ENCODE measurements around the gene SLC24A3. TPM values are rescaled to one million over a fixed set of nuclear protein-coding genes. Genes with fewer than 3 reads are reported as not detected.

SLC24A3 gene
- total RNA-seq, 1 donor from 2014 or later = 0.96 TPM

DNA sequence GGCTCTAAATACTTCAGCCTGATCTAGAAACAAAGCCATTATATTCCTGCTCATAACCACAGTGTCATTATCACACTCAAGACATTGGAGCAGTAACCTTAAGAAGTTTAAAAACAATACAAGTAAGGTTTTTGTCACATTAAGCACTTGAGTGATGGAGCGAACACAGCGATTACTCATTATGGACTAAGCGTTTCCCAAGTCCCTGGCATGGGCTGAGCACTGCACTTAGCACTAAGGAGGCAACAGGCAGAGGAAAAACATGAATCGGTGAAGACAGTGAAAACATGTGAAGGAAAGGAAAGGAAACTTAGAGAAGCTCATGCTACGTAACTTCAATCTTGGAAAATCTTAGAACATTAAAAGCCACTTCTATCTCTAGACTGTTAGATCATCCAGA, 108.7 kb downstream of the SLC24A3 start:
- TF ChIP-seq, protein P1, sequence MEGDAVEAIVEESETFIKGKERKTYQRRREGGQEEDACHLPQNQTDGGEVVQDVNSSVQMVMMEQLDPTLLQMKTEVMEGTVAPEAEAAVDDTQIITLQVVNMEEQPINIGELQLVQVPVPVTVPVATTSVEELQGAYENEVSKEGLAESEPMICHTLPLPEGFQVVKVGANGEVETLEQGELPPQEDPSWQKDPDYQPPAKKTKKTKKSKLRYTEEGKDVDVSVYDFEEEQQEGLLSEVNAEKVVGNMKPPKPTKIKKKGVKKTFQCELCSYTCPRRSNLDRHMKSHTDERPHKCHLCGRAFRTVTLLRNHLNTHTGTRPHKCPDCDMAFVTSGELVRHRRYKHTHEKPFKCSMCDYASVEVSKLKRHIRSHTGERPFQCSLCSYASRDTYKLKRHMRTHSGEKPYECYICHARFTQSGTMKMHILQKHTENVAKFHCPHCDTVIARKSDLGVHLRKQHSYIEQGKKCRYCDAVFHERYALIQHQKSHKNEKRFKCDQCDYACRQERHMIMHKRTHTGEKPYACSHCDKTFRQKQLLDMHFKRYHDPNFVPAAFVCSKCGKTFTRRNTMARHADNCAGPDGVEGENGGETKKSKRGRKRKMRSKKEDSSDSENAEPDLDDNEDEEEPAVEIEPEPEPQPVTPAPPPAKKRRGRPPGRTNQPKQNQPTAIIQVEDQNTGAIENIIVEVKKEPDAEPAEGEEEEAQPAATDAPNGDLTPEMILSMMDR (IDR thresholded peaks at IDR 0.05; ENCODE audit: unreplicated experiment) = no peak
- Mint-ChIP-seq H3K27ac (no peak overlapping the region), H3K4me1 (ENCODE audit: low read depth) (no peaks in the 10 kb centered on the region), H3K4me3 (ENCODE audit: low read depth) (no peak overlapping the region), H3K9me3 (ENCODE audit: low read depth) (no peaks in the 10 kb centered on the region), H3K36me3 (ENCODE audit: insufficient read depth) (no peaks in the 10 kb centered on the region), H3K27me3 (no peaks in the 10 kb centered on the region)
- no peak for DNase-seq (ENCODE audit: low spot score, unreplicated experiment)

DNA sequence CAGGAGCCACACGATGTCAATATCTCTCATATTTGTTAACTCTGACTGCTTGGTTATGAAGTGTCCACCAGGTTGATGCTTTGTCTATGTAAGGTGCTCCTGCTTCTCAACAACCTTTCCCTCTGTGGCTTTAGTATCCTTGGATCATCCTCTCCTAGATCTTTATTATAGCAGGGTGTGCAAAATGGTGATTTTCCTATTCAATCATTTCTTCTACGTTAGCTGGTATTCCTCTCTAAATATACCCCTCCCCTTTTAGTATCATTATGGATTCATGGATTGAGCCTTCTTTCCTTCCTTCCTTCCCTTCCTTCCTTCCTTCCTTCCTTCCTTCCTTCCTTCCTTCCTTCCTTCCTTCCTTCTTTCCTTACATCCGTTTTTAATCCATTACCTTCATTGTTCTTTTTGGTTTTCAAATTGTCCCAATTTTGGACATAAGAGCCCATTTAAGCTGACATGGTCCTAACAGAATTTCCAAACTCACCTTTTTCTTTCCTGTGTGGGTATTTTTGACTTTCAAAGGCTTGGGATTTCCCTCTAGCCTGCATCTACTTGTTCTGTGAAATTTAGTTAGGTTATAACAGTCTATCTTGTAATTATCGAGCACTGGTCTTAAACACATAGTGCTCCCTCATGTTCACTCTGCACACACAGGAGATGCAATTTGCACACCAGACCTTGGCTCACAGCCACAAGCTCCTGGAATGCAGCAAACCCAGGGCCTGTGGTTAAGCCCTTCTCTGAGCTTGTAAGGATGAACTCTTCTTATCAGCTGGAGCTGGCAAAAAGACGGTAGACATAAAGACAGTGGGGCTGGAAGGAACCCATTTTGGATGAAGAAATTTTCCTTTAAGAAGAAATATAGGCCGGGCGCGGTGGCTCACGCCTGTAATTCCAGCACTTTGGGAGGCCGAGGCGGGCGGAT, 109.9 kb downstream of the SLC24A3 start:
- Mint-ChIP-seq H3K4me1 (ENCODE audit: low read depth) (no peaks in the 10 kb centered on the region), H3K27ac (no peak overlapping the region), H3K27me3 (no peaks in the 10 kb centered on the region), H3K4me3 (ENCODE audit: low read depth) (no peak overlapping the region), H3K36me3 (ENCODE audit: insufficient read depth) (no peaks in the 10 kb centered on the region), H3K9me3 (ENCODE audit: low read depth) (no peaks in the 10 kb centered on the region)
- no peak for DNase-seq (ENCODE audit: low spot score, unreplicated experiment)
- TF ChIP-seq, protein P1 (IDR thresholded peaks at IDR 0.05; ENCODE audit: unreplicated experiment) = no peak

DNA sequence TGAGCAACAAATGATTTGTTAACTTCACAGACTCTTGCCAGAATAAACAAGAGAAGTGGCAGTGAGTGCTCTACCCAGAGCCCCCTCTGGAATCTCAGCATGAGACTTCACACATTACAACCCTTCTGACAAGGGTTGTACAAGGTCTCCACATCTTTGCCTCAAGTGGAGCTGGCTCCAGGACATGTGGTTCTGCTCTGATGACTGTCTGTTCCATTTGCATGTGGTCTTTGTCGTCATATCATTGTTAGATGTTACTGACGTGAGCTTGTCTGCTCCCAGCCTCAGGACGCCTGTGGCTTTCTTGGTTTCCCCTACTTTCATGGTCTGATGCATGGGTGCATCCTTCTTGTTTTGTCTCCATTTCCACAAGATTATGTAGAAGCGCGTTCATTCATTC, 115.0 kb downstream of the SLC24A3 start:
- H3K36me3 Mint-ChIP-seq (ENCODE audit: insufficient read depth) = no peaks in the 10 kb centered on the region
- H3K4me1 Mint-ChIP-seq (ENCODE audit: low read depth) = no peaks in the 10 kb centered on the region
- no peak for DNase-seq (ENCODE audit: low spot score, unreplicated experiment)
- TF ChIP-seq, protein P1 (IDR thresholded peaks at IDR 0.05; ENCODE audit: unreplicated experiment) = no peak
- no peak overlapping the region for H3K27ac Mint-ChIP-seq
- H3K27me3 Mint-ChIP-seq = peaks cover 10% of the 10 kb centered on the region
- no peak overlapping the region for H3K4me3 Mint-ChIP-seq (ENCODE audit: low read depth)
- H3K9me3 Mint-ChIP-seq (ENCODE audit: low read depth) = no peaks in the 10 kb centered on the region

DNA sequence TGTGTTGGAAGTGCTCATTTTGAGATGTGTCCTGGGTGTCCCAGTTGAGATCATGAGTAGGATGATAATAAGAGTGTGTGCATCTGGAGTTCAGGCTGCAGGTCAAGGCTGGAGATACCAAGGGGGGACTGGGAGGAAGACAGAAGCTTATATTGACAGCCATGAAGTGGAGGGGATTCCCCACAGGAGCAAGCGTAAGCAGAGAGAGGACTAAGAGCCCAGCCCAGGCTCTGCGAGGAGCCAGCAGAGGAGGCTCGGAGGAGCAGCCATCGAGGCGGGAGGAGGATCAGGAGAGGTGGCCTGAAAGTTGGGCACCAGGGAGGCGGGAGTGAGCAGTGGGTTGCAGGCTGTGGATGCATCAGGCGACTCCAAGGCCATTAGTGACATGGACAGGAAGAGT, 116.2 kb downstream of the SLC24A3 start:
- H3K4me3 Mint-ChIP-seq (ENCODE audit: low read depth) = no peak overlapping the region
- no peaks in the 10 kb centered on the region for H3K4me1 Mint-ChIP-seq (ENCODE audit: low read depth)
- H3K9me3 Mint-ChIP-seq (ENCODE audit: low read depth) = no peaks in the 10 kb centered on the region
- no peak for DNase-seq (ENCODE audit: low spot score, unreplicated experiment)
- TF ChIP-seq, protein P1 (IDR thresholded peaks at IDR 0.05; ENCODE audit: unreplicated experiment) = no peak
- no peaks in the 10 kb centered on the region for H3K36me3 Mint-ChIP-seq (ENCODE audit: insufficient read depth)
- peaks cover 19% of the 10 kb centered on the region for H3K27me3 Mint-ChIP-seq
- H3K27ac Mint-ChIP-seq = no peak overlapping the region

DNA sequence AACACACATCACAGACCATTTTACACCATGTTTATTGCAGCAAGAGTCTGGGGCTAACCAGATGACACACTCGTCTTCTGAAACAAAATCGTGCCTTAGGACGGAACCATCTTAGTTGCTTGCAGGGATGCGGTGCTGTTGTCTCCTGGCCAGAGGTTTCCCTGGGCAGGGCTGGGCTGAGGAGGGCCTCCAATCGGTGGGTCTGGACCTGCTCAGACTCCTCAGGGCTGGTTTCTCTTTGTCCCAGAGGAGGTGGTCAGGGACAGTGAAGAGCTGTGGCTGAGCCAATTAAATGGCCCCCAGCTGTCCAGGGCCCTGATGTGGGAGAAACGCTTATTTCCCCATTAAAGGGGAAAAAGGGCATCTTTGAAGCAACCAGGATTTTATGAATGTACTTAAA, 117.6 kb downstream of the SLC24A3 start:
- no peaks in the 10 kb centered on the region for H3K36me3 Mint-ChIP-seq (ENCODE audit: insufficient read depth)
- peaks cover 21% of the 10 kb centered on the region for H3K27me3 Mint-ChIP-seq
- no peak overlapping the region for H3K4me3 Mint-ChIP-seq (ENCODE audit: low read depth)
- TF ChIP-seq, protein P1 (IDR thresholded peaks at IDR 0.05; ENCODE audit: unreplicated experiment) = no peak
- H3K9me3 Mint-ChIP-seq (ENCODE audit: low read depth) = no peaks in the 10 kb centered on the region
- no peak overlapping the region for H3K27ac Mint-ChIP-seq
- no peak for DNase-seq (ENCODE audit: low spot score, unreplicated experiment)
- H3K4me1 Mint-ChIP-seq (ENCODE audit: low read depth) = no peaks in the 10 kb centered on the region
